VCaP (cell line): ENCODE measurements around the gene CWF19L2.

Source experiments
- H3K27ac ChIP-seq: fragments of 450-650 bp; 2 replicates; pipeline ENCODE4 v1.5.1; 2017
- CTCF ChIP-seq: fragments of 450-650 bp; conservative IDR thresholded peaks from 2 replicates; pipeline ENCODE4 v1.5.1; 2017; ENCODE audit warnings: mild to moderate bottlenecking, moderate library complexity

Gene CWF19L2

GRCh38 chr11:107357877-107358276, 99.7 kb downstream of the CWF19L2 start:
- no peak for TF ChIP-seq CTCF
- no peak overlapping the region for H3K27ac ChIP-seq

GRCh38 chr11:107354780-107355179, 102.8 kb downstream of the CWF19L2 start:
- TF ChIP-seq CTCF, result no peak
- H3K27ac ChIP-seq, result no peak overlapping the region

- no peak overlapping the region for H3K27ac ChIP-seq
- TF ChIP-seq CTCF, result no peak
Measured at GRCh38 chr11:107337917-107338316, 119.7 kb downstream of the CWF19L2 start.

GRCh38 chr11:107331728-107332127, 125.9 kb downstream of the CWF19L2 start:
- H3K27ac ChIP-seq, result no peak overlapping the region
- TF ChIP-seq CTCF, result no peak

GRCh38 chr11:107329164-107329563, 128.5 kb downstream of the CWF19L2 start:
- no peak for TF ChIP-seq CTCF
- H3K27ac ChIP-seq, result no peak overlapping the region

GRCh38 chr11:107316426-107316825, 141.2 kb downstream of the CWF19L2 start:
- TF ChIP-seq CTCF, result no peak

GRCh38 chr11:107307991-107308390, 149.6 kb downstream of the CWF19L2 start:
- no peak for TF ChIP-seq CTCF
- H3K27ac ChIP-seq, result no peak overlapping the region

More at GRCh38 chr11:107316426-107316825, 141.2 kb downstream of the CWF19L2 start:
- H3K27ac ChIP-seq, result no peak overlapping the region

- H3K27ac ChIP-seq, result no peak overlapping the region
- TF ChIP-seq CTCF, result no peak
Measured at GRCh38 chr11:107301878-107302277, 155.7 kb downstream of the CWF19L2 start.
